Right atrium auricular region (tissue), 2 donors: Measurements from ENCODE around the gene SLITRK3. TPM values are rescaled to one million over a fixed set of nuclear protein-coding genes. Genes with fewer than 3 reads are reported as not detected.

ENCODE experiments used
- DNase-seq: peaks from one replicate; pipeline ENCODE4 v3.0.0-alpha.2; 2019; ENCODE audit warnings: low spot score
- H3K27ac ChIP-seq, 2 donors: fragments of 200-600 bp; sonication (generic); 1 replicate in 1 of 2; 2 replicates in 1 of 2; pipeline ENCODE4 v1.5.1; 2016 to 2019
- H3K27me3 ChIP-seq, 2 donors: fragments of 200-600 bp; sonication (generic); one replicate each; pipeline versions ENCODE4 v1.5.1 to v1.6.0; 2017 to 2019
- H3K36me3 ChIP-seq: fragments of 200-600 bp; sonication (generic); one replicate; pipeline ENCODE4 v1.5.1; 2016
- H3K4me1 ChIP-seq, 2 donors: fragments of 200-600 bp; sonication (generic); one replicate each; pipeline versions ENCODE4 v1.5.1 to v1.6.0; 2017 to 2019
- H3K4me3 ChIP-seq, 2 donors: fragments of 200-600 bp; sonication (generic); 1 replicate in 1 of 2; 2 replicates in 1 of 2; pipeline ENCODE4 v1.5.1; 2017 to 2019; ENCODE audit warnings: mild to moderate bottlenecking in 1 of 2, moderate library complexity in 1 of 2
- H3K9me3 ChIP-seq, 2 donors: fragments of 200-600 bp; sonication (generic); one replicate each; pipeline ENCODE4 v1.5.1; 2019
- CTCF ChIP-seq, 2 donors: fragments of 200-600 bp; sonication (generic); IDR thresholded peaks; one replicate each; pipeline ENCODE4 v1.5.1; 2019; ENCODE audit warnings: antibody characterized with exemption in 2 of 2
- total RNA-seq, 2 donors: library from RNA; depleted of rRNA; stranded (reverse); fragments of >200 nt; gene quantifications; one replicate each; pipeline ENCODE4 v1.1.0, GENCODE V29; 2016

SLITRK3 gene
- total RNA-seq, 2 donors from 2014 or later = 0.19 to 1.9 TPM

DNA sequence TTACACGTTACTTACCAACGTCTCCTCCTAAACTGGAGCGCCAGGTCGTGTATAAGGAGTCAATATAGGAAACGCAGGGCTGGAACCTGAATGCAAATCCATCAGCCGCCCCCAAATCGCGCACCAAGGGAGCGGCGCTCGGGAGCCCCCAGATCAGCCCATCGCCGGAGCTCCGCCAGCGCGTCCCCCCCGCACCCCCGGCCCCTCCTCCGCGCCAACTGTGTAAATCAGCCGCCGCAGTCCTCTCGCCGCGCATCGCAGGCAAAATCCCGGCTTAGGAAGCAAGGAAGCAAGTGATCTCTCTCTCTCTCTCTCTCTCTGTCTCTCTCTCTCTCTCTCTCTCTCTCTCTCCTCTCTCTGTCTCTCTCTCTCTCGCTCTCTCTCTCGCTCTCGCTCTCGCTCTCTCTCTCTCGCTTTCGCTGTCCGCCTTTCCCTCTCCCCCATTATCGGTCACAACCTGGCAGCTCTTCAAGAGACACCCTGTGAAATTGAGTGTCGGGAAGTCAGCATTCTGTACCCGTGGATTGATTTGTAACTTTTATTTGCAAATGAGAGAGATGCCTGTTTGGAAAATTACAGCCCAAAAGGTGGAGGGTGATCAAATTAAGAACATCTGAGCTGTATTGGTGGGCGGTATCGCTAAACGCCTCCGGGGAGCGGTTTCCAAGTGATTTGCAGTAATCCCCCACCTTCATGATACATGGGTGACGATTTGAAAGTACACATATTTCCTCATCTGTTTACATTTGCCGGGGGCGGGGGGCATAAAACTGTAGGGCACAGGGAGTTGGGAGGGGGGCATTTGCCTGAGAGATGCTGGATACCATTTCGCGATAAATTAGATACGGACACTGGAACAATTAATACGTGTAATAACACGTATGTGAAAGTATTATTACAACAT is 645 bp upstream of the SLITRK3 start:
- peak overlapping the region; percentile 41 to 57 for H3K4me3 ChIP-seq
- H3K27ac ChIP-seq = no peak overlapping the region
- no peaks in the 10 kb centered on the region for H3K9me3 ChIP-seq
- no peaks in the 10 kb centered on the region for H3K36me3 ChIP-seq
- TF ChIP-seq CTCF (IDR thresholded peaks at IDR 0.05) = peak in 1 of 2 donors; percentile 52
- DNase-seq = no peak
- H3K4me1 ChIP-seq = peaks cover 0 to 26% of the 10 kb centered on the region in 2 donors
- peaks cover 16 to 17% of the 10 kb centered on the region in 2 donors for H3K27me3 ChIP-seq

- Histone ChIP-seq H3K9me3 (no peaks in the 10 kb centered on the region), H3K4me1 (peaks cover 0 to 26% of the 10 kb centered on the region in 2 donors), H3K4me3 (peak overlapping the region; percentile 41 to 57), H3K27ac (no peak overlapping the region), H3K36me3 (no peaks in the 10 kb centered on the region), H3K27me3 (peaks cover 16 to 17% of the 10 kb centered on the region in 2 donors)
- no peak for DNase-seq
- TF ChIP-seq CTCF (IDR thresholded peaks at IDR 0.05) = no peak
Measured at GRCh38 chr3:165195241-165195639, 944 bp downstream of the SLITRK3 start.

- H3K36me3 ChIP-seq = no peaks in the 10 kb centered on the region
- H3K4me1 ChIP-seq = peaks cover 0 to 26% of the 10 kb centered on the region in 2 donors
- no peak for TF ChIP-seq CTCF (IDR thresholded peaks at IDR 0.05)
- H3K27ac ChIP-seq = no peak overlapping the region
- no peak for DNase-seq
- peaks cover 16 to 17% of the 10 kb centered on the region in 2 donors for H3K27me3 ChIP-seq
- no peaks in the 10 kb centered on the region for H3K9me3 ChIP-seq
- H3K4me3 ChIP-seq = peak overlapping the region; percentile 41 to 57
Measured at GRCh38 chr3:165194511-165195240, 1.5 kb downstream of the SLITRK3 start.

DNA sequence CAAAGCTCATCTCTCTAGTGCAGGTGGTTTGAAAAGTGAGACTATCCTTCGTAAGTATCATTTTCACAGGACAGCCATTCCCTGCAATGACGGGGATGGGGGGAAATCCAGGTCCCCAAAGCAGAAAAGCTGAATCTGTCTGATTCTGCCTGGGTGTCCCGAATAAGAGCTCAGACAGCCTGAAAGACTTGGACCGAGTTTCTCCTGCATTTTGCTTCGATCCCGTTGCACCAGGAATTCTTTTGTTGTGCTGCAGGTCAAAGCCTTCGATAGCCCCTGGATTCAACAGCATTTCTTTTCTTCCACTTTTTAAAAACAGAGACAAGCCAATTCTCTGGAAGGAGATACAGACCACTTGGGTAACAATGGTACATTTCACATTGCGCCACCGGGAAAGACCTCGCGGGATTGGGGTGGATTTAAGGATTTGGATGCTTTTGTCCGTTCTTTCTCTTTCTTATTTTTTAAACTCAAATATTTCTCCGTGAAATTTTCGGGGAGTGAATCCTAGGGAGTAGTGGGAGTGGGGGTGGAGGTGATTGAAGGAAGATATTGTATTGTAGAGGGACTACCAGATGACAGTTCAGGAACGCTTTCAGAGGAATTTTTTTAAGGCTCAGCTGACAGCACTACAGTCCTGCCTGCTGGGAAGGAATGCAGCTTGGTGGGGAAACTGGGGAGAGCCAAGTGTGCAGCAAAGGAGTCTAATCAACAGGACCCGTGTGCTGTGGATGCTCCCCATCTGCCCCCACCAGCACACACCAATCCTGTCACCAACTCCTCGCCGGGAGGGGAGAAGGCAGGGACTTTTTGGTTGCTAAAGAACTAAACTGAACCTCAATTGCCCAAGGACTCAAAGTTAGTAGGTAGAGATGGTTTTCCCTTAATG is 2.6 kb downstream of the SLITRK3 start:
- no peaks in the 10 kb centered on the region for H3K36me3 ChIP-seq
- peaks cover 16 to 17% of the 10 kb centered on the region in 2 donors for H3K27me3 ChIP-seq
- H3K27ac ChIP-seq = no peak overlapping the region
- no peaks in the 10 kb centered on the region for H3K9me3 ChIP-seq
- no peak for DNase-seq
- H3K4me3 ChIP-seq = peak overlapping the region; percentile 41 to 57
- TF ChIP-seq CTCF (IDR thresholded peaks at IDR 0.05) = no peak
- peaks cover 0 to 26% of the 10 kb centered on the region in 2 donors for H3K4me1 ChIP-seq

DNA sequence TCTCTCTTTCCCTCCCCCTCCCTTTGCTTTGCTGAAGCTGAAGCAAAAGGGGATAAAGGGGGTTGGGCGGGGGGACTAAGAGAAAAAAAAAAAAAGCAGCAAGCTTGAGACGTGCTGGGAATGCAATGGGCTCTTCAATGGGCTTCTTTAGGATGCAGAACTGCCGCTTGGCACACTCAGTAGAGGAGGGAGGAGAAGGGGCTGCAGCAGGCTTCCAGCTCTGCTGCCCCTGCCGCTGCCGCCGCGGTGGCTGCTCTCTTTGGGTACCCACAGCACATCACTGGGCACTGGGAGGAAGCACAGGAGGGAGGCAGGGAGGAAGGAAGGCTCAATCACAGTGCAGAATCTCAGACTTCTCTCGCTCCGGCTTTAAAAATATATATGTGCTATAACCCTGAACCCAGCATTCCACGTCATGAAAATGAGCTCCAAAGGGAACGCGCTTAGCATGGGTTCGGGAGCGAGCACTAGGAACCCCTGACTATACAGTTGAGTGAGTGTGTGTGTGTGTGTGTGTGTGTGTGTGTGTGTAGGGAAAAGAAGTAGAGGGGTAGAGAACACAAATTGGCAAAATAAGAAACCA is 3.5 kb downstream of the SLITRK3 start:
- H3K36me3 ChIP-seq = no peaks in the 10 kb centered on the region
- peaks cover 0 to 26% of the 10 kb centered on the region in 2 donors for H3K4me1 ChIP-seq
- TF ChIP-seq CTCF (IDR thresholded peaks at IDR 0.05) = no peak
- no peak overlapping the region for H3K27ac ChIP-seq
- peak overlapping the region in 1 of 2 donors; percentile 57 for H3K4me3 ChIP-seq
- H3K27me3 ChIP-seq = peaks cover 14 to 17% of the 10 kb centered on the region in 2 donors
- no peak for DNase-seq
- no peaks in the 10 kb centered on the region for H3K9me3 ChIP-seq
